Epithelial cell of esophagus (primary cell): Measurements from ENCODE around the gene ADAM12.

ENCODE experiments used
- DNase-seq: peaks from one replicate; pipeline ENCODE4 v3.0.0; 2010; ENCODE audit warnings: low read depth
- H3K4me3 ChIP-seq: 2 replicates; pipeline ENCODE4 v1.5.1; 2011; ENCODE audit warnings: mild to moderate bottlenecking, low read length, control low read depth
- CTCF ChIP-seq: IDR thresholded peaks from 2 replicates; pipeline ENCODE4 v1.5.1; 2011; ENCODE audit warnings: low read depth, mild to moderate bottlenecking, low read length, control low read depth, inconsistent platforms; ENCODE audit not compliant: insufficient read depth; ENCODE audit errors: missing control alignments

ADAM12 gene

GRCh38 chr10:125967533-125967932, 420.7 kb downstream of the ADAM12 start:
- H3K4me3 ChIP-seq, result no peak overlapping the region
- DNase-seq, result peak; percentile 61
- TF ChIP-seq CTCF, result no peak

GRCh38 chr10:125964558-125964957, 423.7 kb downstream of the ADAM12 start:
- no peak for DNase-seq
- no peak for TF ChIP-seq CTCF
- H3K4me3 ChIP-seq, result no peak overlapping the region
